ENCODE data around the gene KRT27.

The KRT27 gene, protein sequence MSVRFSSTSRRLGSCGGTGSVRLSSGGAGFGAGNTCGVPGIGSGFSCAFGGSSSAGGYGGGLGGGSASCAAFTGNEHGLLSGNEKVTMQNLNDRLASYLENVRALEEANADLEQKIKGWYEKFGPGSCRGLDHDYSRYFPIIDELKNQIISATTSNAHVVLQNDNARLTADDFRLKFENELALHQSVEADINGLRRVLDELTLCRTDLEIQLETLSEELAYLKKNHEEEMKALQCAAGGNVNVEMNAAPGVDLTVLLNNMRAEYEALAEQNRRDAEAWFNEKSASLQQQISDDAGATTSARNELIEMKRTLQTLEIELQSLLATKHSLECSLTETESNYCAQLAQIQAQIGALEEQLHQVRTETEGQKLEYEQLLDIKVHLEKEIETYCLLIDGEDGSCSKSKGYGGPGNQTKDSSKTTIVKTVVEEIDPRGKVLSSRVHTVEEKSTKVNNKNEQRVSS

DNA sequence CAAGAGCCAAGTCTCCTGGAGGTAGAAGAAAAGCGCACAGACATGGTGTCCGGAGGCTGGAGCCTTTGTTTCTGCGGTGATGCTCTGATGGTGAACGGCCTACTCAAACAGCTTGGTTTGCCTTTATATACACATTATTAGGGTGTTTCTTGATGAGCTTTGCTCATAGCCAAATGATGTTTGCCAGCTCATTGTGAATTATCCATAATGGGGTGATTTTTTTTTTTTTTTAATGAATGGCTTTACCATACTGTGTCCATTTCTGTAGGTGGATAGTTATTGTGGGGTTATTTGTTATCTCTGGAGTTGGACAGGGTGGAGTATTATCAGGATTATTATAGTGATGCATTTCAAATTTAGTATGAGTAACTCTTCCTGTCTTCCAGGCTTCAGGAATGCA, at the start of gene KRT27:
KRT27 (minus strand) TSS at position 101 of the 400 bp plus-strand sequence; CDS start at position 44, 57 bp downstream.
- TF ChIP-seq GATA2 (IDR thresholded peaks at IDR 0.05; ENCODE audit: low read depth, low read length) (no peak), GATA3 (IDR thresholded peaks at IDR 0.05; ENCODE audit: low read depth, low read length) (no peak)

DNA sequence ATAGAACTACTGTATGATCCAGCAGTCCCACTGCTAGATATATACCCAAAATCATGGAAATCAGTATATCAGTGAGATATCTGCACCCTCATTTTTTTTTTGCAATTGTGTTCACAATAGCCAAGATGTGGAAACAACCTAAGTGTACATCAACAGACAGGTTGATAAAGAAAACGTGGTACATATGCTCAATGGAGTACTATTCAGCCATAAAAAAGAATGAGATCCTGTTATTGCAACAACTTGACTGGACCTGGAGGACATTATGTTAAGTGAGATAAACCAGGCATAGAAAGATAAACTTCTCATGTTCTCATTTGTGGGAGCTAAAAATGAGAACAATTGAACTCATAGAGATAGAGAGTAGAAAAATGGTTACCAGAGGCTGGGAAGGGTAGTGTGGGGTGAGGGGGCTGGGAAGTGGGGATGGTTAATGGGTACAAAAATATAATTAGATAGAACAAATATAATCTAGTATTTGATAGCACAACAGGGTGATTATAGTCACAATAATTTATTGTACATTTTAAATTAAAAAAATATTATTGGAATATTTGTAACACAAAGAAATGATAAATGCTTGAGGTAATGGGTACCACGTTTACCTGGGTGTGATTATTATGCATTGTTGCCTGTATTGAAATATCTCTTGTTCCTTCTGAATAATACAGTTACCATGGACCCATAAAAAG, 47.9 kb upstream of the KRT27 start:
- TF ChIP-seq GATA3 (IDR thresholded peaks at IDR 0.05; ENCODE audit: low read depth, low read length) (no peak), GATA2 (IDR thresholded peaks at IDR 0.05; ENCODE audit: low read depth, low read length) (no peak)

DNA sequence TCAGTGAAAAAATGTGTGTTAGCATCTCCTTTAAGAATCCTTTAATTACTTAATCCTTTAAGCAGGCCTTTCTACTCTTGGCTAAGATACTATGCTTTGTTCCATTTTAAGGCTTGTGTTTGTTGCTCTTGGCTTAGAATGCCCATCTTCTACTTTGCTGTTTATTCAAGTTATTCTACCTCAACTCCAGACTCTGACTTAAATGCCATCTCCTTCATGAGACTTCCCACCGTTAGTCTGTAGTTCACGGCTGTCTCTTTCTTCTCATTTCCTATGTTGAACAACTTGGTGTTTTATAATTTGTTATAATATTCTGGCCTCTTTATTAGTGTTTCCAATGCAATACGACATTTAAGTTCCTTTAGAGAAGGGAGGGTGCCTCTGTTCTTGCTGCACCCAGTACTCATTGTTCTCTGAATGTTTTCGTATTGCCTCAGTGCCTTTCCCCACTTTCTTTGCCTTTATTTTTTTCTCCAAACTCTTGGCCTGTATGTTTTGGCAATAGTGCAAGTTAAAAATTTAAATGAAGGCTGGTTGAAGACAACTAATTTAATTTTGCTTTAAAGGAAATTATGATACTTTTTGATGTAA, 46.2 kb upstream of the KRT27 start:
- TF ChIP-seq GATA3 (IDR thresholded peaks at IDR 0.05; ENCODE audit: low read depth, low read length) (no peak), GATA2 (IDR thresholded peaks at IDR 0.05; ENCODE audit: low read depth, low read length) (no peak)

DNA sequence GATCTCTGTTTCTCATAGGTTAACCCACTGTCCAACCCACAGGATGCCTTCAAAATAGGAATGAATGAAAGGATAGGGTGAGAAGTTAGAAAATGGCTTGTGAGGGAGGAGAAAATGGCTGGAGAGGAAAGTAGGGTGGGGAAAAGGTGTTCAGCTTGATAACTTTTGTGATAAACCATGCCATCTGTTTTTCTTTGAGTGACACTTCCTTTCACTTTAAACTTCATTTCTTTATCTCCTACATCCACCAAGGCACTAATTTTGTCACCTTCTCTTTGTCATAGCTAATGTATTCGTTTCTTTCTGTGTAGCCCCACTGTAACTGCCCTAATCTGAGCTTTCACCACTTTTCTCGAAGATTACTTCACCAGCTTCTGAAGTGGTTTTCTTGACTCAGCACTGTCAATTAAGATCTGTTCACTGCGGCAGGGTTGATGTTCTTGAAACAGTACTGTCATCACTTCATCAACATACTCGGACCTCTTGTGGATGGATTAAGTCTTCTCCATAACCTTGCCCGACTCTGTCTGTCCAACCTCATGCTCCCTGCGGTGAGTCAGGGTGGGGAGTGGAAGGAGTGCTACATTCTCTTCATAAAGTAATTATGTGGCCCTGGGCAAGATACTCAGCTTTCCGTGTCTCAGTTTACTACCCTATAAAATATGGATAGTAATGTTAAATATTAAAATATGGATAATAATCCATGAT, 45.5 kb upstream of the KRT27 start:
- TF ChIP-seq GATA2 (IDR thresholded peaks at IDR 0.05; ENCODE audit: low read depth, low read length) (no peak), GATA3 (IDR thresholded peaks at IDR 0.05; ENCODE audit: low read depth, low read length) (no peak)

DNA sequence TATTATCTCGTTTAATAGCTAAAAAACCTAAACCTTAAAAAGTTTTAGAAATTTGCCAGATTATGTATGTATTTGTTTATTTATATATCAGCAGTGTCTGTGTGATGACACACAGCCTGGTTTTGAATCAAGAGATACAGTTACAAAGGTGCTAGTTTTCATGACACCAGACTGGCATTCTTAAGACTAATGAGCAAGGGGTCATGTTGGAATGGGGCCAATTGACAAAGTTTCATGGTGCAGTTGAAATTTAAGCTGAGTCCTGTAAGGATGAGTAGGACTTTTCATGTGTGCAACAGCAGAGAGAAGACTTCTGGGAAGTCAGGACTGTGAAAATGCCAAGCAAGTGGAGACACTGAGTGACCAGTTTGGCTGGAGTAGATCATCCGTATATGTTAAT, 43.2 kb upstream of the KRT27 start:
- TF ChIP-seq GATA2 (IDR thresholded peaks at IDR 0.05; ENCODE audit: low read depth, low read length) (no peak), GATA3 (IDR thresholded peaks at IDR 0.05; ENCODE audit: low read depth, low read length) (no peak)

DNA sequence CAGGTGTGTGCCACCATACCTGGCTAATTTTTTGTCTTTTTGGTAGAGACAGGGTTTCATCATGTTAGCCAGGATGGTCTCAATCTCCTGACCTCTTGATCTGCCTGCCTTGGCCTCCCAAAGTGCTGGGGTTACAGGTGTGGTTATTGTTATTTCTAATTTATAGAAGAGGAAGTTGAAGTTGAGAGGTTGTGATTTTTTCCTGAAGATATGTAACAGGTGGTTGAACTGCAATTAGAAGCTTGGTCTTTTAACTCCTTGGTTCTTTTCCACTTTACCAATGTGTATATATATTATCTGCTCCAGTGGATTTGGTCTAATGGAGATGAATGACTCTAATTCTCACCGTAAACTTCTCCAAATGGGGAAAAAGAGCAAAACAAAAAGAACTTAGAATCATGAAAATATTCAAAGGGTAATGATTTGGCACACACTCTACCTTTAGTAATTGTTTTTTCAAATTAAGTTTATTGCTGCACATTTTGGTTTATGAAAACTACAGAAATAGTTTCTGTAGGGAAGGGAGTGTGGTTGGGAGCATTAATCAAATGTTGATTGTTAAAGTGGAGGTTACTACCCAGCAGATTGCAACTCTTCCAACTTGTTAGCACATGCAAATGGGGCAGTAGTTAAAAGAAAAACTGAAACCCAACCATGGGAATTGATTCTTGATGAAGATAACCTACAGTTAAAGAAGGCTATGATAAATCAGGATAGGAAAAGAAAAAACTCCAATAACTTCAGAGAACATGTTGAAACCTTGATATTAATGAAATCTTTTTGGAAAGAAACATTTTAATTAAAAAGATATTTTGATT, 41.9 kb upstream of the KRT27 start:
- no peak for TF ChIP-seq GATA2 (IDR thresholded peaks at IDR 0.05; ENCODE audit: low read depth, low read length)
- no peak for TF ChIP-seq GATA3 (IDR thresholded peaks at IDR 0.05; ENCODE audit: low read depth, low read length)

DNA sequence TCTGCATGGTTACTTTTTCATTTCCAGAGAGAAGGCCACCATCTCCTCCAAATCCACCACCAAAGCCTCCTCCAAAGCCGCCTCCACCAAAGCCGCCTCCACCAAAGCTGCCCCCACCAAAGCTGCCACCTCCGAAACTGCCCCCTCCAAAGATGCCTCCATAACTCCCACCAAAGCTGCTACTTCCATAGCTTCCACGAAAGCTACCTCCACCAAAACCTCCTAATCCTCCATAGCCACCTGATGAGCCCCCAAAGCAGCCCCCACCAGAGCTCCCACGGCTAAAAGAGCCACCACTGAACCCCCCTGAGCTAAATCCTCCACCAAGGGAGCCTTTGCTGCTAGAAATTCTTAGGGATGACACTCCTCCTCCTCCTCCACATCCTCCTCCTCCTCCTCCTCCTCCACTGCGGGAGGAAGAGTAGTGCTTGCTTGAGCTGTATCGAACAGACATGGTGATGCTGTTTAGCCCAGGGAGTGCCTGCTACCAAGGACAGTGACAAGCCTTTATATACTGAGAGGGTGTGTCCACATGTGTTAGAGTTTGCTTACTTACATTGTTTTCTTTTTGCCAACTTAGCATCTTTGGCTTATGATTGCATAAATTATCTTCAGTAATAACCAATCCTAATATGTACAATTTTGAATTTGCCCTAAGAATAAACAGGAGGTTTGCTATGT, 39.9 kb upstream of the KRT27 start, which contains the start of gene KRT10:
KRT10 (minus strand) TSS at position 483 of the 681 bp plus-strand sequence; CDS start at position 454, 29 bp downstream.
- no peak for TF ChIP-seq GATA2 (IDR thresholded peaks at IDR 0.05; ENCODE audit: low read depth, low read length)
- TF ChIP-seq GATA3 (IDR thresholded peaks at IDR 0.05; ENCODE audit: low read depth, low read length) = no peak

DNA sequence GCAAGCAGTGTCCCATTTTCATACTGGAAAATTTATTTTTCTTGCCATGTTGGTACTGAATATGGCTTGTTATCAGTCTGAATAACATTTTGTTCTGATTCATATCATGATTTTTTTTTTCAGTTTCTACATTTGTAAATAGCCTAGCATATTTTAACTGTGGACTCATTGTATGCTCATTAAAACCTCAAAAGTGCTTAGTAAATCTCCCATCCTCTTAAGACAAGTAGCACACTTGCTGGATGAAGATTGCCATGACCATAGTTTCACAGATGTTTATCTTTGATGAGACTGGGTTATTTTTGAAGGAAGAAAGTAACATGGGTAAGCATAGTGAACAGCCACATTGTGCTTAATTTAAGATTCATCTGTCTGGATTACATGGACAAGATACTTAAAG, 39.2 kb upstream of the KRT27 start:
- TF ChIP-seq GATA3 (IDR thresholded peaks at IDR 0.05; ENCODE audit: low read depth, low read length) (no peak), GATA2 (IDR thresholded peaks at IDR 0.05; ENCODE audit: low read depth, low read length) (no peak)

DNA sequence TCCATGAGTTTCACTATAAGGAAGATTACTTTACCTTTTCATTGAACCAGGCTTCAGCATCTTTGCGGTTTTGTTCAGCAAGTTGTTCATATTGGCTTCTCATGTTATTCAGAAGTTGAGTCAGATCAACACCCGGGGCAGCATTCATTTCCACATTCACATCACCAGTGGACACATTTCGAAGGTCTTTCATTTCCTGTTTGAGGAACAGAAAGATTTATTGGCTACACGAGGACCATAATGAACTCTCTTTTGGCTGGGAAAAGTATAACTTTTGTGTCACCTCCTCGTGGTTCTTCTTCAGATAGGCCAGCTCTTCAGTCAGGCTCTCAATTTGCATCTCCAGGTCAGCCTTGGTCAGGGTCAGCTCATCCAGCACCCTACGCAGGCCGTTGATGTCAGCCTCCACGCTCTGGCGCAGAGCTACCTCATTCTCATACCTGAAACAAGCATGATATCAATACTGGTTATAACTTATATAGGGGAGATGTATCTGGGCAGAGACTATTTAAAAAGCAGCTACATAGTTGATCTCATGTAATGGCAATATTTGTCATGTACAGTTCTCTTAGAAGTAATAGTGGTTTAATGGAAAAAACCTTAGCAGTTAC, 38.0 kb upstream of the KRT27 start:
- no peak for TF ChIP-seq GATA3 (IDR thresholded peaks at IDR 0.05; ENCODE audit: low read depth, low read length)
- no peak for TF ChIP-seq GATA2 (IDR thresholded peaks at IDR 0.05; ENCODE audit: low read depth, low read length)

DNA sequence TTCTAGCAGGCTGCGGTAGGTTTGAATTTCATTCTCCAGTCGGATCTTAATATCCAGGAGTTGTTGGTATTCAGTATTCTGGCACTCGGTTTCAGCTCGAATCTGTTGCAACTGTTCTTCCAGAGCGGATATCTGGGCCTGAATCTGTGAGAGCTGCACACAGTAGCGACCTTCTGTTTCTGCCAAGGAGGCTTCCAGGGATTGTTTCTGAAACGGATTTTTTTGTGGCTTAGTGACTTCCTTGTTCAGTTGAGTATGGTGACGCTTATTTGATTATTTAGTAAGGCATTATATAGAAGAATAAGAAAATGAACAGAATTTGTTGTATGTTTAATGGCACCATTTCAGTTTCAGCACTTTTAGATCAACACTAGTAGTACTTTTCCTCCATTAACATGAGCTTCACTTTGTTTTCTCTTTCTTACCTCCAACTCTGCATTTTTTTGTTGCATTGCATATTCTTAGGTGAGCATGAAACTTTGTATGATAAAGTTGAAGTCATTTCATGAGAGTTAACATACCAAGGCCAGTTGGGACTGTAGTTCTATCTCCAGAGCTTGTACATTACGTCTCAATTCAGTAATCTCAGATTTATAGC, 37.3 kb upstream of the KRT27 start:
- no peak for TF ChIP-seq GATA2 (IDR thresholded peaks at IDR 0.05; ENCODE audit: low read depth, low read length)

DNA sequence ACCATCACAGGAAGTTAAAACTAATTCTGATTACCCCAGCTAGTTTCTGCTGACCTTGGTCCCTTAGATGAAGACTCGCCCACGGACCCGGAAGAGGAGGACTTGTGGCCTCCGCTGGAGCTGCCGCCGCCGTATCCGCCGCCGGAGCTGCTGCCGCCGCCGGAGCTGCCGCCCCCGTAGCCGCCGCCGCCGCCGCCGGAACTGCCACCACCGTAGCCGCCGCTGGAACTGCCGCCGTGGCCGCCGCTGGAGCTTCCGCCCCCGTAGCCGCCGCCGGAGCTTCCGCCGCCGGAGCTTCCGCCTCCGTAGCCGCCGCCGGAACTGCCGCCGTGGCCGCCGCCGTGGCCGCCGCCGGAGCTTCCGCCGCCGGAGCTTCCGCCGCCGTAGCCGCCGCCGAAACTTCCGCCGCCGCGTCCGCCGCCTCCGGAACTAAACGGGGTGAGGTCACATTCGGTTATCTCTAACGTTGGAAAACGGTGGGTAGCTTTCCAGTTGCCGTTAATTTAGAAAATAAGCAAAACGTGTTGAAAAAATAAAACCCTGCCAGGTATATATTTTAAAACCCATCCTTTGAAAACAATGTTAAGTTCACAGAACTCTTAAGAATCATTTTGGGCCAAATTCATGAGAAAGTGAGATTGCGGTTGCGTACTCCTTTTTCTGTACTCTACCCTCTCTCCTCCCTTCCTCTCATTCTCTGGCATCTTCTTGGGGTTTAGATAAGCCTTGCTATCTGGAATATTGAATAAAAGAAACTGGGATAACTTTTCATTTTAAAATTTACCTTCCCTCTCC, 36.6 kb upstream of the KRT27 start:
- TF ChIP-seq GATA2 (IDR thresholded peaks at IDR 0.05; ENCODE audit: low read depth, low read length) (no peak), GATA3 (IDR thresholded peaks at IDR 0.05; ENCODE audit: low read depth, low read length) (no peak)

Data from SH-SY5Y (cell line).